Measurements from ENCODE around the gene TPPP3.

DNA sequence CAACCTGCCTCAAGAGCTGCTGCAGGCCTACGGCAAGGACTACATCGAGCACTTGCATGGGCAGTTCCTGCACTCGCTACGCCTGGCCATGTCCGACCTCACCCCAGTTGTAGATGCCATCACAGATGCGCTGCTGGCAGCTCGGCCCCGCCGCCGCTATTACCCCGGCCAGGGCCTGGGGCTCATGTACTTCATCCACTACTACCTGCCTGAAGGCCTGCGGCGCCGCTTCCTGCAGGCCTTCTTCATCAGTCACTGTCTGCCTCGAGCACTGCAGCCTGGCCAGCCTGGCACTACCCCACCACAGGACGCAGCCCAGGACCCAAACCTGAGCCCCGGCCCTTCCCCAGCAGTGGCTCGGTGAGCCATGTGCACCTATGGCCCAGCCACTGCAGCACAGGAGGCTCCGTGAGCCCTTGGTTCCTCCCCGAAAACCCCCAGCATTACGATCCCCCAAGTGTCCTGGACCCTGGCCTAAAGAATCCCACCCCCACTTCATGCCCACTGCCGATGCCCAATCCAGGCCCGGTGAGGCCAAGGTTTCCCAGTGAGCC lies 43.4 kb upstream of the TPPP3 start:
- TF ChIP-seq, protein P1, sequence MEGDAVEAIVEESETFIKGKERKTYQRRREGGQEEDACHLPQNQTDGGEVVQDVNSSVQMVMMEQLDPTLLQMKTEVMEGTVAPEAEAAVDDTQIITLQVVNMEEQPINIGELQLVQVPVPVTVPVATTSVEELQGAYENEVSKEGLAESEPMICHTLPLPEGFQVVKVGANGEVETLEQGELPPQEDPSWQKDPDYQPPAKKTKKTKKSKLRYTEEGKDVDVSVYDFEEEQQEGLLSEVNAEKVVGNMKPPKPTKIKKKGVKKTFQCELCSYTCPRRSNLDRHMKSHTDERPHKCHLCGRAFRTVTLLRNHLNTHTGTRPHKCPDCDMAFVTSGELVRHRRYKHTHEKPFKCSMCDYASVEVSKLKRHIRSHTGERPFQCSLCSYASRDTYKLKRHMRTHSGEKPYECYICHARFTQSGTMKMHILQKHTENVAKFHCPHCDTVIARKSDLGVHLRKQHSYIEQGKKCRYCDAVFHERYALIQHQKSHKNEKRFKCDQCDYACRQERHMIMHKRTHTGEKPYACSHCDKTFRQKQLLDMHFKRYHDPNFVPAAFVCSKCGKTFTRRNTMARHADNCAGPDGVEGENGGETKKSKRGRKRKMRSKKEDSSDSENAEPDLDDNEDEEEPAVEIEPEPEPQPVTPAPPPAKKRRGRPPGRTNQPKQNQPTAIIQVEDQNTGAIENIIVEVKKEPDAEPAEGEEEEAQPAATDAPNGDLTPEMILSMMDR (IDR thresholded peaks at IDR 0.05; ENCODE audit: extremely low read depth in 1 of 2, insufficient read depth in 1 of 2, low read depth in 1 of 2, low read length in 2 of 2), result no peak
- no peak for TF ChIP-seq EZH2 (IDR thresholded peaks at IDR 0.05; ENCODE audit: borderline replicate concordance, low read depth, low read length, severe bottlenecking)
- TF ChIP-seq POLR2A (IDR thresholded peaks at IDR 0.05; ENCODE audit: low read depth, low read length), result no peak
- TF ChIP-seq POLR2AphosphoS5 (IDR thresholded peaks at IDR 0.05; ENCODE audit: insufficient read depth, low read depth, low read length), result no peak
- TF ChIP-seq MYC (IDR thresholded peaks at IDR 0.05; ENCODE audit: low read depth, low read length), result no peak

Measured in endothelial cell of umbilical vein (primary cell).